Effector memory CD4-positive, alpha-beta T cell (primary cell): Measurements from ENCODE around the gene GLS.
A peak's percentile ranks its signal among the peaks of the same experiment; 100 is the strongest.
"Not testable (repeated sequence)": the region's sequence is repeated elsewhere in the genome, so short reads cannot be mapped to it uniquely, and the experiment has no call there.

ENCODE experiments used
- DNase-seq, 3 donors: peaks; one replicate each; pipeline ENCODE4 v3.0.0-alpha.2; 2020
- H3K27ac ChIP-seq: 2 replicates; pipeline ENCODE4 v1.7.0; 2013; ENCODE audit warnings: mild to moderate bottlenecking, low read length, moderate library complexity; ENCODE audit not compliant: insufficient read depth, poor library complexity, severe bottlenecking
- H3K27me3 ChIP-seq: replicated peaks from 2 replicates; pipeline ENCODE4 v1.7.0; 2013; ENCODE audit warnings: mild to moderate bottlenecking, low read length; ENCODE audit not compliant: insufficient read depth, control insufficient read depth, poor library complexity, severe bottlenecking
- H3K36me3 ChIP-seq: 2 replicates; pipeline ENCODE4 v1.7.0; 2013; ENCODE audit warnings: mild to moderate bottlenecking, low read length, moderate library complexity; ENCODE audit not compliant: control insufficient read depth, insufficient read depth
- H3K4me1 ChIP-seq: 2 replicates; pipeline ENCODE4 v1.7.0; 2013; ENCODE audit warnings: low read length, mild to moderate bottlenecking; ENCODE audit not compliant: control insufficient read depth, insufficient read depth, poor library complexity, severe bottlenecking
- H3K4me3 ChIP-seq: 2 replicates; pipeline ENCODE4 v1.7.0; 2013; ENCODE audit warnings: low read length, low read depth, mild to moderate bottlenecking; ENCODE audit not compliant: insufficient read depth, poor library complexity, severe bottlenecking
- H3K9me3 ChIP-seq: 2 replicates; pipeline ENCODE4 v1.7.0; 2013; ENCODE audit warnings: mild to moderate bottlenecking, low read length, moderate library complexity; ENCODE audit not compliant: control insufficient read depth

The GLS gene

DNA sequence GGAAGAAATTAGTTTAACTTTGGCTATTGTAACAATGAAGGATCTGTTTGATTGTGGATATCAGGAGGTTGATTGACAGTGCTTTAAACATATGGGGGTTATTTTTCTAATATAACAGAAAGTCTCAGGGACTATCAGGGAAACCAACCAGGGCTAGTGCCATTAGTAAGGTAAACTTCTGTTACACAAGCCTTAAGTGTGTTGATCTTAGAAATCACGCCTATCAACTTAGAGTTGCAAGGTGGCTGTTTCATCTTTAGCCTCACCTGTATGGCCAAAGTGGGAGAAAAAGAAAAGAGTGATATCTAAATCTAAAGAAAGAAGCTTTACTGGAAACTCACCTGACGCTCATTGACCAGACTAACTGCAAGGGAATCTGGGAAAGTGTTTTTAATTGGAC is 62.1 kb downstream of the GLS start:
- H3K9me3 ChIP-seq = no peaks in the 10 kb centered on the region
- no peak overlapping the region for H3K27ac ChIP-seq
- H3K4me3 ChIP-seq = no peak overlapping the region
- H3K4me1 ChIP-seq = peaks cover 3% of the 10 kb centered on the region
- no peaks in the 10 kb centered on the region for H3K36me3 ChIP-seq
- H3K27me3 ChIP-seq = no peaks in the 10 kb centered on the region
- DNase-seq = no peak

DNA sequence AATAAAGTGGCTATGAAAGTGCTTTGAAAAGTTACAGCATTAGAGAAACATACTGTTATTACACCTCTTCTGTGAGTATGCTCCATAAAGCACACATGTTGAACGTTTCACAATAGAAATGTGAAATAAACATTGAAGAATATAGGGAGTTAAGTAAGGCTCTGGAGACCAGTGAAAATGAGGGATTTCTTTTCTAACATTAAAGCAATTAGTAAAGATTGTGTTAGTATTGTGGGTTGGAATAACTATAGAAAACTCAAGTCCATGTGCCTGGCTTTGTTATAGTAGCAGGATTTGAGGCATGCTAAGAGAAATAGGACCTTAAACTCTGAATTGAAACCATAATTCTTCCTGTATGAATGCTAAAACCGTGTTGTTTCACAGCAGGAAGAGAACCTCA is 63.1 kb downstream of the GLS start:
- no peak for DNase-seq
- H3K36me3 ChIP-seq = no peaks in the 10 kb centered on the region
- no peak overlapping the region for H3K27ac ChIP-seq
- H3K4me1 ChIP-seq = peaks cover 7% of the 10 kb centered on the region
- no peak overlapping the region for H3K4me3 ChIP-seq
- H3K9me3 ChIP-seq = no peaks in the 10 kb centered on the region
- no peaks in the 10 kb centered on the region for H3K27me3 ChIP-seq

DNA sequence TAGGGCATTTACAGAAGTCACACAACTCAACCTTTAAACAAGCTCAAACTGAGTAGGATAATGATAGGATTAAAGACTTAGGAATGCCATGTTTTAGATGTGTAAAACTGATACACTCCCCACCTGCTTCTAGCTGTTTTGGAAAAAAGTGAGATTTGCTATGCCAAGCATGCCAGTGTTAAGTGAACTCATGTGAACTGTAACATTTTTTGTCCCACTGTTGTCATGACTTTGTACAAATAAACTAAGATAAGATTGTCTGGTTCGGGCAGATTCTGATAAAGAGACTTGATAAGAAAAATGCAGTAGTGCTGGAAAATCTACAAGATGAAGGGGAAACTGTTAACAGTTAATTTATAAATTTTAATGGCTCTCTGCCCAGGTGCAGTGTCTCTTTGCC is 66.5 kb downstream of the GLS start:
- H3K4me1 ChIP-seq = peaks cover 7% of the 10 kb centered on the region
- H3K4me3 ChIP-seq = no peak overlapping the region
- H3K27me3 ChIP-seq = no peaks in the 10 kb centered on the region
- no peaks in the 10 kb centered on the region for H3K36me3 ChIP-seq
- no peaks in the 10 kb centered on the region for H3K9me3 ChIP-seq
- no peak for DNase-seq
- H3K27ac ChIP-seq = no peak overlapping the region

DNA sequence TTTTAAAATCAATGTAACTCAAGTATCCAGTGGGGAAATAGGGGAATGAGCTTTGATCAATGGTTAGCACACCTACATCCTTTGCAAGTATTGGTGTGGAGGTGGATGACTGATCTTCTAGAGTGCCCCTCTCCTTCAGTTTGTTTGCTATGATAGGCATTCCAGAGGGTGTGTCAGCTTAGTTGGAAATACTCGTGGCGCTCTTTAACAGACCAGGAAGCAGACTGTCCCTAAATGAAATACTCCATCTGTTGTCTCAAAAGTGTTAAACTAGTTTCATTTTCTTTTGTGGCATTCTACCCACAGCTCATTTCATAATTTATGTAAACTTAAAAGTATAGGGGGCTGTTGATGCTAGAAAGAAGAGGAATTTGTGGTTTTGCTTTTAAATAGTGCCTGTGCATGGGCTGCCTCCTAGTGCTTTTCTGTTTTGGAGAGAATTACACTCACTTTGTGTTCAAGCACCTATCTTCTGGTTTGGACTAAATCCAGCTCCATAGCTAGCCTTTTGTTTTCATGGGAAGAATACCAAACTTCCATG is 67.2 kb downstream of the GLS start:
- Histone ChIP-seq H3K36me3 (no peaks in the 10 kb centered on the region), H3K4me3 (no peak overlapping the region), H3K9me3 (no peaks in the 10 kb centered on the region), H3K4me1 (peaks cover 7% of the 10 kb centered on the region), H3K27me3 (no peaks in the 10 kb centered on the region), H3K27ac (peak overlapping the region; percentile 24)
- DNase-seq = no peak

DNA sequence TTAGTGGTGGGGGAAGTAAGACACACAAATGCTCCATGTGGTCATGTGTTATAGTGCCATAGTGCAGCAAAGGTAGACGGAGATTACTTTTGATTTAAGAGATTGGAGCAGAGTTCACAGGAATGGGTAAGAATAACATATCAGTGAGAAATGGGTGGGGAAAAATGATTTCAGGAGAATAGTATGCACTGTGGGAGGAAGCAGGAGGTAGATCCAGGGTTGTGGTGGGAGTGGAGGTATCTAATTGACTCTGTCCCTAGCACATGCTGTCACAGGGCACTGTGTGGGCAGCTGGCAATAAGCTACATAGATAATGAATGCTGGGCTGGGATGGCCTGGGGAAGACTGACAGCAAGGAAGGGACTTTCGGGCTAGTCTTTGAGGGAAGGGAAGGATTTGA is 68.0 kb downstream of the GLS start:
- H3K9me3 ChIP-seq = no peaks in the 10 kb centered on the region
- no peak for DNase-seq
- no peak overlapping the region for H3K4me3 ChIP-seq
- no peaks in the 10 kb centered on the region for H3K27me3 ChIP-seq
- peaks cover 7% of the 10 kb centered on the region for H3K4me1 ChIP-seq
- no peaks in the 10 kb centered on the region for H3K36me3 ChIP-seq
- no peak overlapping the region for H3K27ac ChIP-seq

DNA sequence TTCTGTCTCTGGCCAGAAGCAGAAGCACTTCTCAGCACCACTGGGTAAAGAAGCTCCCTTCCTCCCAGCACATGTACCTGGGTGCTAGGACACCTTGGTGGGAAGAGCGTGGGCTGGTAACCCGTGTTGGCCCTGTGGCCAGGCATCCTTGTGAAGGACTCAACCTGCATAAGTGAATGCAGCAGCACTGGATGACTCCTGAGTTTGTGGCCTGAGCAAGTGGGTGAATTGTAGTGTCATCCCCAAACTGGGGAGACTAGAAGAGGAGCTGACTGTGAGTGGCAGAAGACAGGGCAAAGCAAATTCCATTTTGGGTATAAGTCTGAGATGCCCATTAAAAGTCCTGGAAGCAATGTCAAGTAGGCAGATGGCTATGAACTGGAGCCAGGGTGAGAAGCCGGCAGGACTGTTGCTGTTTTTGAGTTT is 70.0 kb downstream of the GLS start:
- Histone ChIP-seq H3K36me3 (no peaks in the 10 kb centered on the region), H3K27me3 (no peaks in the 10 kb centered on the region), H3K9me3 (no peaks in the 10 kb centered on the region), H3K4me3 (no peak overlapping the region), H3K27ac (no peak overlapping the region), H3K4me1 (peaks cover 7% of the 10 kb centered on the region)
- no peak for DNase-seq

DNA sequence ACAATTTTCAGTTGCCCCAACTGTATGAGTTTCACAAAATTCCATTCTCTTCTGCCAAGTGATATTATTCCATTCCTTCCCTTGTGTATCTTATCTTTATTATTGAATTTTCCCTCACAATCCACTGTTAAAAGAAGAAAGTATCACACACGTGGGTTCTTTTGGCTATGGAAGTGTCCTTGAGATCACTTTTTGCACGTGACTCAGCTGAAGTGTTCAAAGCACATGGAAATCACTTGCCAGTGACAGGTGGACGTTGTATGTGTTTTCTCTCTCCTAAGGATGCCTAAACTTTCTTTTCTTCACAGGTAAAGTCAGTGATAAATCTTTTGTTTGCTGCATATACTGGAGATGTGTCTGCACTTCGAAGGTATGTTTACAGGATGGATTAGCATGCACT is 72.6 kb downstream of the GLS start:
- H3K27me3 ChIP-seq = no peaks in the 10 kb centered on the region
- H3K9me3 ChIP-seq = no peaks in the 10 kb centered on the region
- no peak for DNase-seq
- H3K36me3 ChIP-seq = no peaks in the 10 kb centered on the region
- no peak overlapping the region for H3K27ac ChIP-seq
- H3K4me1 ChIP-seq = peaks cover under 1% of the 10 kb centered on the region
- no peak overlapping the region for H3K4me3 ChIP-seq

DNA sequence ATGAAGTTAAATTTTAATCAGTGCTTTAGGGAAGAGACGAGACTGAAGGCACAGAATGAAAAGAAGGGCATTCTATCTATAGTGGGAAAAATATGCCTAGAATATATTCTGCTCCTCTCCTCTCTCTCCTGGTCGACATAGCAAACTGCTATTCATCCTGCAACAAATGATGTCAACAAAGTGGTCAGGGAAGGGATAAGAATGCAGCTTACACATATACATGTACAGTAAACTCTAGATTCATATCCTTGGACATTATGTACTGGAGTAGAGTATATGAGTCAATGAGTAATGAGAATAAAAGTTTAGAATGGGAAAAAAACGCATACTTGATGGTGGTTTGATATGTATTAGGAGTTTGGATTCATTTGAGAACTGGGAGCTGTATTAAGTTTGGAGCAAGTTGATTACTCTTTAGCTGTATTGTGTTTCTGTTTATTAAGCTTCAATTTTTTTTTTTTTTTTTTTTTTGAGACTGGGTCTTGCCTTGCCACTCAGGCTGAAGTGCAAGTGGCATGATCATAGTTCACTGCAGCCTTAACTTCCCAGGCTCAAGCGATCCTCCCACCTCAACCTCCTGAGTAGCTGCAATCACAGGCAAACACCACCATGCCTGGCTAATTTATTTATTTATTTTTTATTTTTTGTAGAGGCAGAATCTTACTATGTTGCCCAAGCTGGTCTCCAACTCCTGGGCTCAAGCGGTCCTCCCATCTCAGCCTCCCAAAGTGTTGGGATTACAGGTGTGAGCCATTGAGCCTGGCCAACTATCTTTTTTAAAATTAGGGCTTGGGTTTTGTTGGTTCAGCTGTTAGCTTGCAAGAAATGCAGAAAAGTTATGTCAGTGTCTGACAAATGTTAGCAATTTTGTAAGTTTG is 79.5 kb downstream of the GLS start:
- Histone ChIP-seq H3K36me3 (peaks cover 29% of the 10 kb centered on the region), H3K4me1 (no peaks in the 10 kb centered on the region), H3K4me3 (no peak overlapping the region), H3K27me3 (no peaks in the 10 kb centered on the region), H3K27ac (no peak overlapping the region), H3K9me3 (no peaks in the 10 kb centered on the region)
- no peak for DNase-seq

DNA sequence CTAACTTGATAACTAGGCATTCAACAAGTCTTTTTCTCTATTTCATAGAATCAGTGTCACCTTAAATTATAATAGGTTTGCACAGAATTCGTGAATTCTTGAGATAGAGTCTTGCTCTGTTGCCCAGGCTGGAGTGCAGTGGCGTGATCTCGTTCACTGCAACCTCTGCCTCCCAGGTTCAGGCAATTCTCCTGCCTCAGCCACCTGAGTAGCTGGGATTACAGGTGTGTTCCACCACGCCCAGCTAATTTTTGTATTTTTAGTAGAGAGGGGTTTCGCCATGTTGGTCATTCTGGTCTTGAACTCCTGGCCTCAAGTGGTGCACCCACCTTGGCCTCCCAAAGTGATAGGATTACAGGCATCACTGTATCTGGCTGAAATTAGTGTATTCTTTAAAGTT is 80.5 kb downstream of the GLS start:
- not testable (repeated sequence) for H3K27me3 ChIP-seq, H3K4me1 ChIP-seq, H3K9me3 ChIP-seq, DNase-seq, H3K4me3 ChIP-seq, H3K27ac ChIP-seq
- H3K36me3 ChIP-seq = peaks cover 38% of the 10 kb centered on the region

DNA sequence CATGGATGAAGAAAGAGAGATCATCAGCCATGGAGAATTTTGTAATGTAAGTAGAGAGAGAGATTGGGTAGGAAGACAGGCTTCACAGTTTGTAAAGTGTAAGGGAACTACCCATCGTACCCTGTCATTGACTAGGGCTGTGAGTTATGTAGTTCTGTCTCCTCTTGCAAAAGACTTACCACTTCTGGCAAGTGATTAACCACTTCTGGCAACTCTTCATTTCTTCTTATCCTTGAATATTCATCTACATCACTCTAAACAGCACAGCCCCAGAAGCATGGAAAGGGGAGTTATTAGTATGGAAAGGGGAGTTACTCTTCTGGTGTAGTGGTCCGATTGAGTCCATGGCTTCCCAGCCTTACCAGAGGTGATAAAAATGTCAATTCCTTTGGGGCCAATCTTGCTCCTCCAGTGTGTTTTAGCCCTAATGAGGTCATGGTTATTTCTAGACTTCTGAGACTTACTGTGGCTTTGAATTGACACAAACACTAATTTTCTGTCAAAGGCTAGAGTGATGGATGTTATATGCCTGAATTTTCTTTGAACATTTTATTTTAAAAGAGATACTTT is 81.4 kb downstream of the GLS start:
- H3K36me3 ChIP-seq = peaks cover 47% of the 10 kb centered on the region
- no peaks in the 10 kb centered on the region for H3K4me1 ChIP-seq
- no peak for DNase-seq
- no peaks in the 10 kb centered on the region for H3K27me3 ChIP-seq
- H3K27ac ChIP-seq = no peak overlapping the region
- no peak overlapping the region for H3K4me3 ChIP-seq
- H3K9me3 ChIP-seq = no peaks in the 10 kb centered on the region
